GM18526 (cell line): Measurements from ENCODE around the gene DACH1.

ENCODE experiments used
- POLR2A ChIP-seq: IDR thresholded peaks from 3 replicates; pipeline ENCODE4 v1.6.1; 2011; ENCODE audit not compliant: insufficient read length; ENCODE audit errors: extremely low read depth

The DACH1 gene

DNA sequence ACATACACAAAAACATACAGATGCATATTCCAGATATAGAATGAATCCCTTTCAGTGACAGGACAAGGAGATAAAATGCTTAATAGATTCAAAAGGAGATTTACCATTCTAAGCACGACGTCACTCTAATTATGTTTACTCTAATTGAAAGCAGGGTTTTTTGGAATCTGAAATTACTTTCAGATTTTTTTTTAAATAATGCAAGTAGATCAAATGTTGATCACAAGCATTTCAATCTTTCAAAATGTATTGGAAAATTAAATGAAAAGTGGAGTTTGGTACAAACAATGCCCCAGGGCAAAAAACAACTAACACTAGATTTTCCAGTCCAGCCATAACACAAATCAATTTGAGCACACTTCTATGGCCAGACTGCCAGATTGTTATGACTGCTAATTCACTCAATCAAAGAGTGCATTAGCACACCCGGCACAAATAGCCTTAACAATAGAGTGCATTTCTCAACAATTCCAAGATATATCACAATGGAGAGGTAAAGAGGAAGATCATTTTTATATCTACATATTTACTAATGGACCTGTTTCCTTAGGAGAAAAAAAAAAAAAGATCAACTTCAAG, 4.3 kb upstream of the DACH1 start:
- no peak for TF ChIP-seq POLR2A

DNA sequence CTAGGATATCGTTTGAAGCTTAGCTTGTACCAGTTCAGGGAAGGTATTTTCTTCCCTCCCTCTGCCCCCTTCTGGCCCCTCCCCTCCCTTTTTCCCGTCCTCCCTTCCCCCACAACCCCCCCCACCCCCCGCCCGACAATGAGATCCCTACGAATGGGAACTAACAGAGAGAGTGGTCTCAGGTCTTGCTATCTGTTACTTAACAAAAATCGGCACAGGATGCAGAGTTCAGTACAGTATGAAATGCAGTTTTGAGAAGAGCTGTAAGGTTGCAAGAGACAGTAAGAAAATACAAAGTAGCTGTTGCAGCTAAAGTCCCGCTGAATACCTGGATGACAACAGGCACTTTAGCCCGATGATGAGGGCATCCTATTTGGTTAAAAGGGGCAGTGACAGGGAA, 3.1 kb upstream of the DACH1 start:
- no peak for TF ChIP-seq POLR2A

DNA sequence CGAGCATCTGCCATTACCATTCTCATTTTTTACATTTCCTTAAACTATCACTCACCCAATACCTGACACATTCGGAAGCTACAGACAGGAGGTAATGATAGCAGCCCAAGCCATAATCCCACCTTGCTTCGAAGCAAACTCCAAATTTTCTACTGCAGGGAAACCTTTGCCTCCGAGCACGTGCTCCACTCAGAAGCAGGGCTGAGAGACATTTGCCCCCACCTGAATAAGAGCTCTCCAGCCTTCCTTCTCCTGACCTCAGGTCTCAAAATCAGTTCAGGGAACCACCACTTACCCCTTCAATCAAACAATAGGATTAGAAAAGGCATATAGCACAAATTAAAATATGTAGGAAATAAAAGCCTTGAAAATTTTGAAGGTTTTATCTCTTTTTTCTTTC, 2.3 kb upstream of the DACH1 start:
- no peak for TF ChIP-seq POLR2A

- TF ChIP-seq POLR2A: no peak
Observed at GRCh38 chr13:71866335-71867130, 471 bp downstream of the DACH1 start.

- TF ChIP-seq POLR2A: no peak
Observed at GRCh38 chr13:71865874-71866334, 1.1 kb downstream of the DACH1 start.

GRCh38 chr13:71864986-71865873, 1.8 kb downstream of the DACH1 start:
- TF ChIP-seq POLR2A: no peak

DNA sequence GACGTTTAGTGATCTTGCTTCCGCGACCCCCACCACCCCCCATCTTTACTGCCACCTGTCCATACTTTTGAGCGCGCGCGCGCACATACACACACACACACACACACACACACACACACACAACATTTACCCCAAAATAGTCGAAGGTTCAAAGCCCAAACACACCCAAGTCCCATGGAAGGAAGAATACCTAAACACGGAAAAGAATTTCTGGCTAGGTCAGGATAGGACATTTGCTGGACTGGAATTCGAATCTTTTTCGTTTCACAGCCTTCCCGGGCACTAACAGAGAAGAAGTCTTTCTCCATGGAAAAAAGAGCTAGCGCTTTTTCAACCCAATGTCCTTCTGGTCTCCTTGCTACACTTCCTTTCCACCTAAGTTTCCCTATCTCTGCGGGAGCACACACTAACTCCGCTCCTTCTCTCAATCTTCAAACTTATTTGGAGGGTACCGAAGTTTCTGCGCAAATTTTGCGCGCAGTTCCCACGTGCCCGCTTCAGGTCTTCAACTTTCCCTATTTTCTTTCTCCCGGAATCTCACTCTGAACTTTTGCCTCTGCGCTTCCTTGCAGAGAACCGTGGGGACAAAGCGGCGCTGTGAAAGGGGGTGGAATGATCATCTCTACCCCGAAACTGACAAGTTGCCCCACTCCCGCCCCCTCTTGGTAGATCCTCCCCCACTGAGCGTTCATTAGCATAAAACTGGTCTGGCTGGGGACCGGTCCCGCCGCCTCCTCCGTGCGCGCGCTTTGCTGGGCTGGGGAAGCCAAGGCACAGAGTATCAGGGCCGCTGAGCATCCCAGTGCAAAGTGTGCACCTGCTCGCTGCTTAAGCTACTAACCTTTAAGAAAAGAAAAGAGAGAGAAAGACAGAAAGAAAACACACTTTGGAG, 2.7 kb downstream of the DACH1 start:
- no peak for TF ChIP-seq POLR2A

- TF ChIP-seq POLR2A: no peak
Observed at GRCh38 chr13:71863254-71863865, 3.6 kb downstream of the DACH1 start.

- TF ChIP-seq POLR2A: no peak
Observed at GRCh38 chr13:71862459-71862943, 4.5 kb downstream of the DACH1 start.

DNA sequence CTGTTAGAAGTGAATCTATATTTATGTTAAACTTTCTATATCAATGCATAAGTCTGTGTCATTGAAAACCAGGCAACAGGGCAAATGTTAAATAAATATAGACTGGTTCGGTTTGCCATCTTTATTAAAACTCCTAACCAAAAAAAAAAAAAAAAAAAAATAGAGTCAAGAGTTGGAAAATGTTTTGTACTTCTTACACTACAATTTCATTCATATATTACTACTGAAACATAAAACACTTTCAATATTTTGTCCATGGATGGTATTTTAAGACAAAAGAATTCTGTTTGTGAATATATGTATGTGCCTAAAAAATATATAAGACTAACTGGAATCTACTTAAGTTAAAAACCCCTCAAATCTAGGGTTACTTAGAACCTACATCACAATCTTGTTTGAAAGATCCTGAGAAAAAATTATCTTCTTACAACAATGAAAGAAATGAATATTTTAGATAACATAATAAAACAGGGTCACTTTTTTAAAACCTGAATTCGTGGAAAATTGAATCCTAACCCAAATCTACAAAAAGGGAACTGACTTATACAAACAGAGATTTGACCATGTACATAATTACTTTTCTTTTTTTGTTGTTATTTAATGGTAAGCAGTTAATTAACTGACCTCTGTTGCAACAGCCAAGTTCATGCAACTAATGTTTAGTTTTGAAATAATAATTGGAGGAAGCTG, 5.1 kb downstream of the DACH1 start:
- no peak for TF ChIP-seq POLR2A

DNA sequence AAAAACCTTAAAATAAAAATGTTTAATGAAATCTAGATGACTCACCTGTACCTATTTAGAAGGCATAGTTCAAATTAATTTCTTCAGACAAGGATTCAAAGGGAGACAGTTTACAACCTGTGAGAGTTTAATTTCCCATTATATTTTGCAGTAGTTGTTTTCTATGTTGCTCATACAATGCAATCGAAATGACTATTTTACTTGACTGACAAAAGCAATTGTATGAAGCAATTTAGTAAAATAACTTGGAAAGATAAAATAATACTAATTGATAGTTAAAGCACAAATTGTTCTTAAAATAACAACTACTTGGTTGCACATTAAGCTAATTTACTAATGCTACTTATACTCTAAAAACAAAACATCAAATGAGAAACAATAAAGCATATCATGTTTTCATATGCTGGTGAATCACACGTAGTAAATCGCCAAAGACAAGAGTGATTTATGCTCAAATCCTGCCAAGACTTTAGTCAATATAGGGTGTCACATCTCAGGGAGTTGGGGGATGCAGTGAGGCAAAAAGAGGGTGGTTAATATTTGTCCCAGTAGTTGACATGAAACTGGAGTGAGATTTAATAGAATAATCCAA, 6.4 kb downstream of the DACH1 start:
- no peak for TF ChIP-seq POLR2A

DNA sequence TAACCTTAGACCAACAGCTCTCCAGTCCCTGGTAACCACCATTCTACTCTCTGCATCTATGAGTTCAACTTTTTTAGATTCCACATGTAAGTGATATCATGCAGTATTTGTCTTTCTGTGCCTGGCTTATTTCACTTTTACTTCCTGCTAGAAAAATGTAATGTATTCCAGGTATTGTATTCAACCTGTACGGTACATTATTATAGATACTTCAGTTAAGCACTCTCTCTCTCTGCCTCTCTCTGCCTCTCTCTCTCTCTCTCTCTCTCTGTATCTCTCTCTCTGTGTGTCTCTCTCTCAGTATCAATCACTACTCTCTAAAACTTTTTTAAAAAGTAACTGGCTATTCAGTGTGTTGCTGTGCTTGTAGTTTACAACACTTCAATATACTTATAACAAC, 8.4 kb downstream of the DACH1 start:
- no peak for TF ChIP-seq POLR2A

- TF ChIP-seq POLR2A: no peak
Observed at GRCh38 chr13:71856548-71857043, 10.4 kb downstream of the DACH1 start.
